Calu3 (cell line): ENCODE results near the gene PHKG2. TPM values are rescaled to one million over a fixed set of nuclear protein-coding genes. Genes with fewer than 3 reads are reported as not detected.

Experiments used
- BruUV-seq: library from RNA; stranded (reverse); fragments of 400-500 nt; replicated peaks from 2 replicates; lab custom pipeline; 2021; lab: Mats Ljungman, UMichigan
- CTCF ChIA-PET: fragments of 300-600 bp; sonication (Branson Sonifier 250); formaldehyde crosslinking; loops from one replicate; lab custom pipeline; 2022; ENCODE audit warnings: antibody characterized with exemption; lab: Charles Lee
- DNase-seq: peaks from one replicate; pipeline ENCODE4 v3.0.0; 2022
- H3K27ac Mint-ChIP-seq: one replicate; pipeline ENCODE4 v1.8.0; 2022; ENCODE audit warnings: mixed read lengths; ENCODE audit not compliant: unreplicated experiment
- H3K27me3 Mint-ChIP-seq: one replicate; pipeline ENCODE4 v1.8.0; 2022; ENCODE audit warnings: mixed read lengths; ENCODE audit not compliant: unreplicated experiment
- H3K36me3 Mint-ChIP-seq: one replicate; pipeline ENCODE4 v1.8.0; 2022; ENCODE audit warnings: mild to moderate bottlenecking, moderate library complexity, mixed read lengths; ENCODE audit not compliant: insufficient read depth, unreplicated experiment
- H3K4me1 Mint-ChIP-seq: one replicate; pipeline ENCODE4 v1.8.0; 2022; ENCODE audit warnings: mild to moderate bottlenecking, low read depth, mixed read lengths; ENCODE audit not compliant: unreplicated experiment
- H3K4me3 Mint-ChIP-seq: one replicate; pipeline ENCODE4 v1.8.0; 2022; ENCODE audit warnings: mild to moderate bottlenecking, low read depth, moderate library complexity, mixed read lengths; ENCODE audit not compliant: unreplicated experiment
- H3K9me3 Mint-ChIP-seq: one replicate; pipeline ENCODE4 v1.8.0; 2022; ENCODE audit warnings: low read depth, mixed read lengths; ENCODE audit not compliant: unreplicated experiment
- intact Hi-C: fragments of 100-400 bp; cut with micrococcal nuclease; formaldehyde crosslinking; loops from one replicate; pipeline ENCODE4 v1.10.0; 2022; ENCODE audit not compliant: unreplicated experiment
- total RNA-seq: library from RNA; stranded (reverse); gene quantifications from 2 replicates; pipeline ENCODE4 v1.2.3, GENCODE V29; 2022
- TF ChIP-seq, protein P1 (sequence below): fragments of 200-600 bp; IDR thresholded peaks from one replicate; pipeline ENCODE4 v1.8.0; 2022; ENCODE audit warnings: antibody characterized with exemption; ENCODE audit not compliant: unreplicated experiment

PHKG2 gene
- total RNA-seq, 1 experiment from 2014 or later: 66.7 TPM

DNA sequence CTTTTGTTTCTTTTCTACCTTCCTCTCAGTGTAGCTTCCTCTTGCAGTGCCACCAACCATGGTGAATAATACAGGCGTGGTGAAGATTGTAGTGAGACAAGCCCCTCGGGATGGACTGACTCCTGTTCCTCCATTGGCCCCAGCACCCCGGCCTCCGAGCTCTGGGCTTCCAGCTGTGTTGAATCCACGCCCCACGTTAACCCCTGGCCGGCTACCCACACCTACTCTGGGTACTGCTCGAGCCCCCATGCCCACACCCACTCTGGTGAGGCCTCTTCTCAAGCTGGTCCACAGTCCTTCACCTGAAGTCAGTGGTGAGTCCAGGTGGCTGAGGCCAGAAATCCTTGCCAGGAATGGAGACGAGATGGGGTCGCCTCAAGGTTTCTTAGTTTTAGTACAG, 25.3 kb upstream of the PHKG2 start:
- Mint-ChIP-seq H3K4me1 (no peaks in the 10 kb centered on the region), H3K27ac (no peak overlapping the region), H3K27me3 (no peaks in the 10 kb centered on the region), H3K4me3 (no peak overlapping the region), H3K9me3 (no peaks in the 10 kb centered on the region), H3K36me3 (peaks cover 73% of the 10 kb centered on the region)
- CTCF ChIA-PET: no interaction called here
- BruUV-seq: no TSS peak
- intact Hi-C loops: no loop called here
- TF ChIP-seq, protein P1, sequence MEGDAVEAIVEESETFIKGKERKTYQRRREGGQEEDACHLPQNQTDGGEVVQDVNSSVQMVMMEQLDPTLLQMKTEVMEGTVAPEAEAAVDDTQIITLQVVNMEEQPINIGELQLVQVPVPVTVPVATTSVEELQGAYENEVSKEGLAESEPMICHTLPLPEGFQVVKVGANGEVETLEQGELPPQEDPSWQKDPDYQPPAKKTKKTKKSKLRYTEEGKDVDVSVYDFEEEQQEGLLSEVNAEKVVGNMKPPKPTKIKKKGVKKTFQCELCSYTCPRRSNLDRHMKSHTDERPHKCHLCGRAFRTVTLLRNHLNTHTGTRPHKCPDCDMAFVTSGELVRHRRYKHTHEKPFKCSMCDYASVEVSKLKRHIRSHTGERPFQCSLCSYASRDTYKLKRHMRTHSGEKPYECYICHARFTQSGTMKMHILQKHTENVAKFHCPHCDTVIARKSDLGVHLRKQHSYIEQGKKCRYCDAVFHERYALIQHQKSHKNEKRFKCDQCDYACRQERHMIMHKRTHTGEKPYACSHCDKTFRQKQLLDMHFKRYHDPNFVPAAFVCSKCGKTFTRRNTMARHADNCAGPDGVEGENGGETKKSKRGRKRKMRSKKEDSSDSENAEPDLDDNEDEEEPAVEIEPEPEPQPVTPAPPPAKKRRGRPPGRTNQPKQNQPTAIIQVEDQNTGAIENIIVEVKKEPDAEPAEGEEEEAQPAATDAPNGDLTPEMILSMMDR: no peak
- no peak for DNase-seq

DNA sequence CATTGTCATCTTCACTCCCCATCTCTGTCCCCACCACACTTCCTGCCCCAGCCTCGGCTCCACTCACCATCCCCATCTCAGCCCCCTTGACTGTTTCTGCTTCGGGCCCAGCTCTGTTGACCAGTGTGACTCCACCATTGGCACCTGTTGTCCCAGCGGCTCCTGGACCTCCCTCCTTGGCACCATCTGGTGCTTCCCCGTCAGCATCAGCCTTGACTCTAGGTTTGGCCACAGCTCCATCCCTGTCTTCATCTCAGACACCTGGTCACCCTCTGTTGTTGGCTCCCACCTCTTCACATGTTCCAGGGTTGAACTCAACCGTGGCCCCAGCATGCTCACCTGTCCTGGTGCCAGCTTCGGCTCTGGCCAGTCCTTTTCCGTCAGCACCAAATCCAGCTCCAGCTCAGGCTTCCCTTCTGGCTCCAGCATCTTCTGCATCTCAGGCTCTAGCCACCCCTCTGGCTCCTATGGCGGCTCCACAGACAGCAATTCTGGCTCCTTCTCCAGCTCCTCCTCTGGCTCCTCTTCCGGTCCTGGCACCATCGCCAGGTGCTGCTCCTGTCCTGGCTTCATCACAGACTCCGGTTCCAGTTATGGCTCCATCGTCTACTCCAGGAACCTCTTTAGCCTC, 24.4 kb upstream of the PHKG2 start:
- no peaks in the 10 kb centered on the region for H3K9me3 Mint-ChIP-seq
- intact Hi-C loops: no loop called here
- TF ChIP-seq, protein P1: no peak
- no peak for DNase-seq
- no peaks in the 10 kb centered on the region for H3K27me3 Mint-ChIP-seq
- peaks cover 70% of the 10 kb centered on the region for H3K36me3 Mint-ChIP-seq
- H3K4me3 Mint-ChIP-seq: no peak overlapping the region
- TSS peak; percentile 32 for BruUV-seq
- H3K4me1 Mint-ChIP-seq: no peaks in the 10 kb centered on the region
- CTCF ChIA-PET: interaction anchor here (1.3 to 1.4 kb wide), 2 partner anchors 17 to 24 kb away, joined by 3 to 4 read pairs; a partner anchor contains a TSS
- peak overlapping the region; percentile 7 for H3K27ac Mint-ChIP-seq

DNA sequence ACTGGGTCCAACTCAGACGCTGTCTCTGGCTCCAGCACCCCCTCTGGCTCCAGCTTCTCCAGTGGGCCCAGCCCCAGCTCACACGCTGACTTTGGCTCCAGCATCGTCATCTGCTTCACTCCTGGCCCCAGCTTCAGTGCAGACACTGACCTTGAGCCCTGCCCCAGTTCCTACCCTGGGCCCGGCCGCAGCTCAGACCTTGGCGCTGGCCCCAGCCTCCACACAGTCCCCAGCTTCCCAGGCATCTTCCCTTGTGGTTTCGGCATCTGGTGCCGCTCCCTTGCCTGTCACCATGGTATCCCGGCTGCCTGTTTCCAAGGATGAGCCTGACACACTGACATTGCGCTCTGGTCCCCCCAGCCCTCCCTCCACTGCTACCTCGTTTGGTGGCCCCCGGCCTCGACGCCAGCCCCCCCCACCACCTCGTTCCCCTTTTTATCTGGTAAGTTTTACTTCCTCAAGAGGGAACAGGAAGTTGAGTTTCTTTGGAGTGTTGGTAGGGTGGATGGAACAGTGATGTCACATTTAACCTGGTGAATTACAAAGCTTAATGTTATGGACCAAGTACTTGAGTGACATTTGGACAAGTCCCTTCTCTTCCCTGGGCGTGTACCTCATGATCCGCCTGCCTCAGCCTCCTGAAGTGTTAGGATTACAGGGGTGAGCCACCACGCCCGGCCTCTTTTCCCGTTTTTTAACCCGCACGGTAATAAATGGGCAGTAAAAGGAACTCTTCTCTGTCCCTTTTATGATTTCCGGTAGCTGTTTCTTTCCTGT, 23.4 kb upstream of the PHKG2 start:
- no peak for DNase-seq
- H3K27ac Mint-ChIP-seq: no peak overlapping the region

DNA sequence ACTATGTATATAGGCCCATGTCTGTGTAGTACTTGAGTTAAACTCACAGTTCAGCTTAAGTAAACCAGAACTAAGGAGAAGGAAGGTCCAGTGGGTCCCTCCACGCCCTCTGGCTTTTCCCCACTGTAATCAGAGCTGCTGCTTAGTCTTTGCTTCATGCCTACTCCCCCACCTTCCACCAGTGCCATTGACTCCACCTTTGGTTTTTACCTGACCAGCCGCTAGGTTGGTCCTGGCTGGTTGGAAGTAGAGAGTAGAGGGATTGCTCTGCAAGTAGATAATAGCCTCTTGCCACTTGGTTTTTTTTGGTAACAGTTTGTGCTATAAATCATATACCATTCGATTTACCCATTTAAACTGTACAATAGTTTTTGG, 22.8 kb upstream of the PHKG2 start:
- Mint-ChIP-seq H3K4me1 (no peaks in the 10 kb centered on the region), H3K36me3 (peaks cover 77% of the 10 kb centered on the region), H3K9me3 (no peaks in the 10 kb centered on the region), H3K27ac (no peak overlapping the region), H3K27me3 (no peaks in the 10 kb centered on the region), H3K4me3 (no peak overlapping the region)
- BruUV-seq: no TSS peak
- CTCF ChIA-PET: interaction anchor here (0.7 to 1.4 kb wide), 2 partner anchors 15 to 306 kb away, joined by 3 to 4 read pairs; a partner anchor contains a TSS
- no peak for DNase-seq
- intact Hi-C loops: no loop called here
- TF ChIP-seq, protein P1: no peak

More for the DNA sequence above, 23.4 kb upstream of the PHKG2 start:
- Mint-ChIP-seq H3K4me1 (no peaks in the 10 kb centered on the region), H3K9me3 (no peaks in the 10 kb centered on the region), H3K36me3 (peaks cover 78% of the 10 kb centered on the region), H3K4me3 (no peak overlapping the region), H3K27me3 (no peaks in the 10 kb centered on the region)
- intact Hi-C loops: no loop called here
- TF ChIP-seq, protein P1: no peak
- CTCF ChIA-PET: interaction anchor here (0.7 to 1.4 kb wide), 3 partner anchors 16 to 307 kb away, joined by 3 to 4 read pairs (median 3); a partner anchor contains a TSS
- BruUV-seq: no TSS peak
